ENCODE data around the gene DNAH17.

Gene DNAH17

GRCh38 chr17:78490673-78491072 lies 86.5 kb downstream of the DNAH17 start:
- H3K4me3 ChIP-seq (ENCODE audit: severe bottlenecking): no peak overlapping the region
- no peak for ATAC-seq (ENCODE audit: low read depth)
- TF ChIP-seq CTCF (IDR thresholded peaks at IDR 0.05; ENCODE audit: poor library complexity, severe bottlenecking): no peak

GRCh38 chr17:78490156-78490555 lies 87.0 kb downstream of the DNAH17 start:
- Histone ChIP-seq H3K36me3 (ENCODE audit: low read depth) (no peaks in the 10 kb centered on the region), H3K4me3 (ENCODE audit: severe bottlenecking) (no peak overlapping the region), H3K27me3 (ENCODE audit: insufficient read depth, poor library complexity, severe bottlenecking) (no peaks in the 10 kb centered on the region), H3K9me3 (ENCODE audit: severe bottlenecking) (no peaks in the 10 kb centered on the region), H3K27ac (ENCODE audit: poor library complexity, severe bottlenecking) (no peak overlapping the region), H3K4me1 (ENCODE audit: insufficient read depth, poor library complexity, severe bottlenecking) (no peaks in the 10 kb centered on the region)
- no peak for ATAC-seq (ENCODE audit: low read depth)
- no peak for DNase-seq (ENCODE audit: low spot score)
- TF ChIP-seq CTCF (IDR thresholded peaks at IDR 0.05; ENCODE audit: poor library complexity, severe bottlenecking): no peak

More at GRCh38 chr17:78490673-78491072, 86.5 kb downstream of the DNAH17 start:
- Histone ChIP-seq H3K27ac (ENCODE audit: poor library complexity, severe bottlenecking) (no peak overlapping the region), H3K36me3 (ENCODE audit: low read depth) (no peaks in the 10 kb centered on the region), H3K9me3 (ENCODE audit: severe bottlenecking) (no peaks in the 10 kb centered on the region), H3K27me3 (ENCODE audit: insufficient read depth, poor library complexity, severe bottlenecking) (no peaks in the 10 kb centered on the region), H3K4me1 (ENCODE audit: insufficient read depth, poor library complexity, severe bottlenecking) (no peaks in the 10 kb centered on the region)
- DNase-seq (ENCODE audit: low spot score): no peak

DNA sequence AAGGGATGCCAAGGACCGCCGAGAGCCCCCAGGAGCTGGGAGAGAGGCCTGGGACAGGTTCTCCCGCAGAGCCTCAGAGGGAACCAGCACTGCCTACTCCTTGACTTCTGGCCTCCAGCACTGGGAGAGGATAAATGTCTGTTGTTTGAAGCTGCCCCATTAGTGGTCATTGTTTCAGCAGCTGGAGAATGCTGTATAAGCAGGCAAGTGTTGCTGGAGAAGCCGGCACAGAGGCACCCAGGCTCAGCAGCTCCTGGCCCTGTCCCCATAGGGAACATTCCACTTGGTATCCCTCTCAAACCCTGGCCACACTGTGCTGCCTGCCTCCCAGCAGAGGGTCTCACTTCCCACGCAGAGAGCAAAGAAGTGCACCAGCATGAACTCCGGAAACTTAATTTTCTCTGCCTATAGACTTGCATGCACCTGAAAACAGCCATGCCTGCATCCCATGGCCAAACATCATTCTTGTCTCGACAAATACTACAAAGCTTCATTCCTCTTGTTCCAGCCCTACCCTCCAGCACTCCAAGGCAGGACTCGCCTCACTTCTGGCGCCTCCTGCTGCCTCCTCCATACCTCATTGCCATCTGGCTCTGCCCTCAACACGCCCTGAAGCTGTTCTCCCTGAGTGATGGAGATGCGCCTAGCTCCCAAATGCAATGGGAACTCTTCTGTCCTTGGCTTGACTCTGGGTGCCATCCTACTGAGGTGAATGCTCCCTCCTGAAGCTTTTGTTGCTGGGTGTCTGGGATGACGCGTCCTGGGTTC lies 88.1 kb downstream of the DNAH17 start:
- Histone ChIP-seq H3K27ac (ENCODE audit: poor library complexity, severe bottlenecking) (no peak overlapping the region), H3K36me3 (ENCODE audit: low read depth) (no peaks in the 10 kb centered on the region), H3K27me3 (ENCODE audit: insufficient read depth, poor library complexity, severe bottlenecking) (no peaks in the 10 kb centered on the region), H3K4me3 (ENCODE audit: severe bottlenecking) (no peak overlapping the region), H3K9me3 (ENCODE audit: severe bottlenecking) (no peaks in the 10 kb centered on the region), H3K4me1 (ENCODE audit: insufficient read depth, poor library complexity, severe bottlenecking) (no peaks in the 10 kb centered on the region)
- no peak for DNase-seq (ENCODE audit: low spot score)
- ATAC-seq (ENCODE audit: low read depth): no peak
- TF ChIP-seq CTCF (IDR thresholded peaks at IDR 0.05; ENCODE audit: poor library complexity, severe bottlenecking): no peak

DNA sequence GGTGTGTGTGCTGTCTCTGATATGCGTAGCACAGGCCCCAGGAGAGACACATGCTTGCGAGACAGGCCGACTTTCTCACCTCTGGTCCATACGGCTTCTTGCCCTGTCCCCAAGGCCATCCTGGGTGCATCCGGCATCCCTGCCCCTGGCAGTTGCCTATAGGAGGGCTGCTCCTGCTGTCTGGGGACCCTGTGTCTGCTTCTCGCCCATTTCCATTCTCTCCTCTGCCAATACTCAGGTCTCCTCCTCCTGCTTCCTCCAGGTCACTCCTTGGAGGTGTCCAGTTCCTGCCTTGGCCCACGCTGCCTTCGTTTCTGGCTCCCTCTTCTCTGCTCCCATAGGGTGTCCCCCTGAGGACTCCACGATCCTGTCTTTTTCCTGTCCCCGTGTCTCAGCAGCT lies 89.0 kb downstream of the DNAH17 start:
- DNase-seq (ENCODE audit: low spot score): no peak
- no peaks in the 10 kb centered on the region for H3K4me1 ChIP-seq (ENCODE audit: insufficient read depth, poor library complexity, severe bottlenecking)
- no peak overlapping the region for H3K27ac ChIP-seq (ENCODE audit: poor library complexity, severe bottlenecking)
- H3K9me3 ChIP-seq (ENCODE audit: severe bottlenecking): no peaks in the 10 kb centered on the region
- no peaks in the 10 kb centered on the region for H3K36me3 ChIP-seq (ENCODE audit: low read depth)
- no peak for ATAC-seq (ENCODE audit: low read depth)
- TF ChIP-seq CTCF (IDR thresholded peaks at IDR 0.05; ENCODE audit: poor library complexity, severe bottlenecking): no peak
- no peak overlapping the region for H3K4me3 ChIP-seq (ENCODE audit: severe bottlenecking)
- H3K27me3 ChIP-seq (ENCODE audit: insufficient read depth, poor library complexity, severe bottlenecking): no peaks in the 10 kb centered on the region

DNA sequence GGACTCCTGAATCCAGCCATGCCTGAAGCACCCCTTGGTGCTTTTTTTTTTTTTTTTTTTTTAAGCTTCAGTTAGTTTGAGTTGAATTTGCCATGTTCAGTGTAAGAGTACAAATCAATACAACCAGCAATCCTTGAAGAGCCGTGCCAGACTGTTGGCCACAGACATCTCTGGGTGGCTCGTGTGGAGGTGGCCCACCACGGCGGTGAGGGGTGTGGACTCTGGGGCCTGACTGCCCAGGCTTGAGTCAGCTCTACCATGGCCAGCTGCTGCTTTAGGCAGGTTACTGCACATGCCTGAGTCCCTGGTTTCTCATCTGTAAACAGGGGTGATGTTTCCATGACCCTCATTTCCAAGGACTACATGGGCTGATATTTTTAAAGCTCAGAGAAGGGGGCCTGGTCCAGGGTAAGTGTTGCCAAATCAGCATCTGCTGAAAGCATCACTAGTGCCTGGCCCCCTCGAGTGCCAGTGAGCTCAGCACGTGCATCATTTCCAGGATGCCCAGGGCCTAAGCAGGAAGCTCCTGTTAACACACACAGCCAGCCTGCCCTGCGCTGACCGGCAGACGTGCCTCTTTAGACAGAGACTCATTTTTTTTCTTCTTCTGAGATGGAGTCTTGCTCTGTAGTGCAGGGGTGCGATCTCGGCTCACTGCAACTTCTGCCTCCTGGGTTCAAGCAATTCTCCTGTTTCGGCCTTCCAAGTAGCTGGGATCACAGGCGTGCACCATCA lies 90.1 kb downstream of the DNAH17 start:
- no peaks in the 10 kb centered on the region for H3K4me1 ChIP-seq (ENCODE audit: insufficient read depth, poor library complexity, severe bottlenecking)
- H3K27me3 ChIP-seq (ENCODE audit: insufficient read depth, poor library complexity, severe bottlenecking): no peaks in the 10 kb centered on the region
- ATAC-seq (ENCODE audit: low read depth) (no peak), DNase-seq (ENCODE audit: low spot score) (no peak)
- H3K27ac ChIP-seq (ENCODE audit: poor library complexity, severe bottlenecking): no peak overlapping the region
- H3K9me3 ChIP-seq (ENCODE audit: severe bottlenecking): no peaks in the 10 kb centered on the region
- H3K4me3 ChIP-seq (ENCODE audit: severe bottlenecking): no peak overlapping the region
- TF ChIP-seq CTCF (IDR thresholded peaks at IDR 0.05; ENCODE audit: poor library complexity, severe bottlenecking): no peak
- no peaks in the 10 kb centered on the region for H3K36me3 ChIP-seq (ENCODE audit: low read depth)

Data from RWPE2 (cell line).